Cardiac muscle cell (in vitro differentiated cells and primary cell): ENCODE results near the gene BROX. TPM values are rescaled to one million over a fixed set of nuclear protein-coding genes. Genes with fewer than 3 reads are reported as not detected.

Experiments used
- DNase-seq, 2 donors: peaks; one replicate each; pipeline versions ENCODE4 v3.0.0 to v3.0.0-alpha.2; 2010 to 2017; ENCODE audit warnings: low read depth in 1 of 2, low spot score in 1 of 2
- H3K27ac ChIP-seq: fragments of 200-600 bp; sonication (generic); 2 replicates; pipeline ENCODE4 v1.5.1; 2016
- H3K27me3 ChIP-seq: fragments of 200-600 bp; sonication (generic); 2 replicates; pipeline ENCODE4 v1.6.0; 2016; ENCODE audit warnings: control low read depth
- H3K36me3 ChIP-seq: fragments of 200-600 bp; sonication (generic); 2 replicates; pipeline ENCODE4 v1.5.1; 2016; ENCODE audit warnings: control low read depth
- H3K4me1 ChIP-seq: fragments of 200-600 bp; sonication (generic); 2 replicates; pipeline ENCODE4 v1.8.1; 2017; ENCODE audit warnings: low read depth, mild to moderate bottlenecking, mixed run types
- H3K4me3 ChIP-seq: fragments of 200-600 bp; sonication (generic); 2 replicates; pipeline ENCODE4 v1.5.1; 2016; ENCODE audit warnings: mild to moderate bottlenecking
- H3K9me3 ChIP-seq: fragments of 200-600 bp; sonication (generic); 2 replicates; pipeline ENCODE4 v1.5.1; 2017; ENCODE audit warnings: low read depth, mild to moderate bottlenecking, control low read depth
- polyA plus RNA-seq: library from polyadenylated mRNA; unstranded; fragments of >200 nt; fragmentation: Nextera tagmentation; extraction: Ambion mirVana; gene quantifications from 2 replicates; pipeline ENCODE4 v1.2.1, GENCODE V29; 2016
- total RNA-seq: library from RNA; depleted of rRNA; stranded (reverse); fragments of >200 nt; gene quantifications from 2 replicates; pipeline ENCODE4 v1.2.3, GENCODE V29; 2016
- TF ChIP-seq, protein P1 (sequence below): IDR thresholded peaks from 2 replicates; pipeline ENCODE4 v1.5.1; 2012; ENCODE audit warnings: low read depth, mild to moderate bottlenecking, low read length

BROX gene
- total and polyA plus RNA-seq, 2 experiments from 2014 or later, result 16.3 to 26.6 TPM

DNA sequence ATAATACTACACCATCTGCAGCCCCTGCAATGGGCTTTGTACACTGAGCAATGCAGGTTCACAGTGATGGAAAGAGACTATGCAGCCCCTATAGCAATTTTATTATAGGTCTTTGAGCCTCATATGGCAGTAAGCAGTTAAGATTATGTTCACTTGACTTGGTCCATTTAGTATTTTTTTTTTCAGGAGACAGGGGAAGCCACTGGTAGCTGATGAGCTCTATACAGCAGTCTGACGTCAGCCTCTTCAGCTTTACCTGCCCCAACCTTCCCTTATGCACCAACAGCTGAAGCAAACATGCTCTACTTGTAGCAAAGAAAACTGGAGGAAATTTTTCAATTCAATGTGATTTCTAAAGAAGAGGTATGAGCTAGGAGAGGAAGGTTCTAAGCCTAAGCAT is 32.3 kb upstream of the BROX start:
- DNase-seq, result no peak
- Histone ChIP-seq H3K4me3 (no peak overlapping the region), H3K36me3 (peaks cover 19% of the 10 kb centered on the region), H3K4me1 (no peaks in the 10 kb centered on the region), H3K9me3 (no peaks in the 10 kb centered on the region), H3K27ac (no peak overlapping the region), H3K27me3 (no peaks in the 10 kb centered on the region)
- TF ChIP-seq, protein P1, sequence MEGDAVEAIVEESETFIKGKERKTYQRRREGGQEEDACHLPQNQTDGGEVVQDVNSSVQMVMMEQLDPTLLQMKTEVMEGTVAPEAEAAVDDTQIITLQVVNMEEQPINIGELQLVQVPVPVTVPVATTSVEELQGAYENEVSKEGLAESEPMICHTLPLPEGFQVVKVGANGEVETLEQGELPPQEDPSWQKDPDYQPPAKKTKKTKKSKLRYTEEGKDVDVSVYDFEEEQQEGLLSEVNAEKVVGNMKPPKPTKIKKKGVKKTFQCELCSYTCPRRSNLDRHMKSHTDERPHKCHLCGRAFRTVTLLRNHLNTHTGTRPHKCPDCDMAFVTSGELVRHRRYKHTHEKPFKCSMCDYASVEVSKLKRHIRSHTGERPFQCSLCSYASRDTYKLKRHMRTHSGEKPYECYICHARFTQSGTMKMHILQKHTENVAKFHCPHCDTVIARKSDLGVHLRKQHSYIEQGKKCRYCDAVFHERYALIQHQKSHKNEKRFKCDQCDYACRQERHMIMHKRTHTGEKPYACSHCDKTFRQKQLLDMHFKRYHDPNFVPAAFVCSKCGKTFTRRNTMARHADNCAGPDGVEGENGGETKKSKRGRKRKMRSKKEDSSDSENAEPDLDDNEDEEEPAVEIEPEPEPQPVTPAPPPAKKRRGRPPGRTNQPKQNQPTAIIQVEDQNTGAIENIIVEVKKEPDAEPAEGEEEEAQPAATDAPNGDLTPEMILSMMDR, result no peak

DNA sequence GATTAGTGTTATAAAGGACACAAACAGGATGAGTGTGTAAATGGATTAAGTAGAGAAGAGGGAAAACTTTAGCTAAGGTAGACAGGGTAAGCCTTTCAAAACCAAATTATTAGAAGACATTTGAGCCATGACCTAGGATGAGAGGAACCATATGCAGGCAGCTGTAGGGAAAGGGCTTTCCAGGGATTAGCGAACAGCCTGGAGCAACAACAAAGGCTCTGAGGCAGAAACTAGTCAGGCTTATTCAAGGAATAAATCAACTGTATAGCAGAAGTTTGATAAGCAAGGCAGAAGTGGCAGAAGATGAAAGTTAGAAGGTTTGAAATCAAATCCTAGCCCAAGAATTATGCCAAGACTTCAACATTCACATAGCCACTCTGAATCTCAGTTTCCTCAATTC is 21.3 kb upstream of the BROX start:
- Histone ChIP-seq H3K9me3 (no peaks in the 10 kb centered on the region), H3K36me3 (peaks cover 21% of the 10 kb centered on the region), H3K27ac (no peak overlapping the region), H3K4me1 (no peaks in the 10 kb centered on the region), H3K27me3 (no peaks in the 10 kb centered on the region), H3K4me3 (no peak overlapping the region)
- DNase-seq, result no peak
- TF ChIP-seq, protein P1, result no peak

DNA sequence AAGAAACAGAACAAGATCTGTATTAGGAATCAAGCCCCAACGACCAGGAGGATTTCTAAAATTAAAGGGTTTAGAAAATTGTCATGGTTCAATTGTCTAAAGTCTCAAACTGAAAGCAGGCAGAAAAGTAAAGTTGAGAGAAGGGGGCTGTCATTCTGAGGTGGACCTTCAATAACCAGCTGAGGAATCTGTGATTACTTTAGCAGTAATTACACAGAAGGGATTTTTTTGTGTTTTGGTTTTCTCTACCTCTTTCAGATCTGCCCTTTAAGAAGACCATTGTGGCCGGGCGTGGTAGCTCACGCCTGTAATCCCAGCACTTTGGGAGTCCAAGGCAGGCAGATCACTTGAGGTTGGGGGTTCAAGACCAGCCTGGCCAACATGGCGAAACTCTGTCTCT is 17.4 kb upstream of the BROX start:
- Histone ChIP-seq H3K4me3 (no peak overlapping the region), H3K4me1 (no peaks in the 10 kb centered on the region), H3K27me3 (no peaks in the 10 kb centered on the region), H3K27ac (no peak overlapping the region), H3K9me3 (no peaks in the 10 kb centered on the region), H3K36me3 (peaks cover 15% of the 10 kb centered on the region)
- no peak for DNase-seq
- TF ChIP-seq, protein P1, result no peak

DNA sequence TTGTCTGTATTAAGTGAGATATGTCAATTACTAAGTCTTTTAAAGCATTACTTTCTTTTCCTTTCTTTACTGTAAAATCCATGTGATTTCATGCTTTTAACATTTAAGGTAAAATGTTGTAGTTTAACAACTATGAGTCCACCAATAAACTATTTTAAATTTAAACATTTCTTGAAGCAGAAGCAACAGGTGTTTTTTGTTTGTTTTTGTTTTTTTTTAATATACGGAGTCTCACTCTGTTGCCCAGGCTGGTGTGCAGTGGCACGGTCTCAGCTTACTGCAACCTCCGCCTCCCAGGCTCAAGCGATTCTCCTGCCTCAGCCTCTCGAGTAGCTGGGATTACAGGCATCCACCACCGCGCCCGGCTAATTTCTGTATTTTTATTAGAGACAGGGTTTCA is 15.6 kb upstream of the BROX start:
- TF ChIP-seq, protein P1, result no peak
- no peaks in the 10 kb centered on the region for H3K9me3 ChIP-seq
- no peak overlapping the region for H3K4me3 ChIP-seq
- no peak overlapping the region for H3K27ac ChIP-seq
- no peak for DNase-seq
- H3K4me1 ChIP-seq, result no peaks in the 10 kb centered on the region
- no peaks in the 10 kb centered on the region for H3K27me3 ChIP-seq
- H3K36me3 ChIP-seq, result peaks cover 15% of the 10 kb centered on the region

DNA sequence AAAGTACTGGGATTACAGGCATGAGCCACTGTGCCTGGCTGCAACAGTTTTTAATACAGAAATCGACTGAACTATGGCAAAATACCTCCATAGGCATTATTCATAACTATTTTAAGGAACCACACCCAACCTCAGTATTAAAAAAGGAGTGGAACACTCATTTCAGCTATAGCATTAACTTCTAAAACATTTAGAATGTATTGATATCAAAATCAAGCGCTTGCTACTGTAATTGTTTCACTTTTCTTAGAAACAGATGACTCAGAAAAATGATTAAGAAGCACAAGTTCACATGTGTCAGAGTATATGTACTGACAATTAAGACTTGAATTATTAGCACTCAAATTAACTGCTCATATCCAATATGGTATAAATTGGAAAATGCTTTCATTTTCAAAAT is 15.2 kb upstream of the BROX start:
- TF ChIP-seq, protein P1, result no peak

DNA sequence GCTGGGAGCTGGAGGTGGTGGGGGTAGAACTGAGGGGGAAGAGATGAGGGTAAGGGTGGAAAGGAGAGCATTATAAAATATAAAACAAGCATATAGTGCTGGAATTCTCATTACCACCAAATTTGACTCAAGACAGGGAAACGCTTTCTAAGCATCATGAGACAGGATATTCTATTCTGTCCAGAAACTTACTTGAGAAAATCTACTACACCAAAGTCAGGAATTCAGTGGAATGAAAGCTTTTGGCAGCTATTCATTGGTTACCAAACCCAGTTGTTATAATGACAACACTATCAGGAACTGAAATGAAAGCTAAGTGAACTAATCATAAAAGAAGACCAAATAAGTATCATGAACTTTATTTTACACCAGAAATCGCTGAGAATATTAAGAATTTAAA is 14.5 kb upstream of the BROX start:
- peak in 1 of 2 donors; percentile 65 for DNase-seq
- peaks cover 23% of the 10 kb centered on the region for H3K36me3 ChIP-seq
- no peak overlapping the region for H3K4me3 ChIP-seq
- TF ChIP-seq, protein P1, result no peak
- H3K4me1 ChIP-seq, result no peaks in the 10 kb centered on the region
- H3K27ac ChIP-seq, result no peak overlapping the region
- H3K27me3 ChIP-seq, result no peaks in the 10 kb centered on the region
- H3K9me3 ChIP-seq, result no peaks in the 10 kb centered on the region

More for the DNA sequence above, 15.2 kb upstream of the BROX start:
- DNase-seq, result no peak
- H3K27me3 ChIP-seq, result no peaks in the 10 kb centered on the region
- no peaks in the 10 kb centered on the region for H3K4me1 ChIP-seq
- peaks cover 20% of the 10 kb centered on the region for H3K36me3 ChIP-seq
- no peaks in the 10 kb centered on the region for H3K9me3 ChIP-seq
- no peak overlapping the region for H3K27ac ChIP-seq
- no peak overlapping the region for H3K4me3 ChIP-seq
